ENCODE data around the gene RPL6.

RPL6 gene

DNA sequence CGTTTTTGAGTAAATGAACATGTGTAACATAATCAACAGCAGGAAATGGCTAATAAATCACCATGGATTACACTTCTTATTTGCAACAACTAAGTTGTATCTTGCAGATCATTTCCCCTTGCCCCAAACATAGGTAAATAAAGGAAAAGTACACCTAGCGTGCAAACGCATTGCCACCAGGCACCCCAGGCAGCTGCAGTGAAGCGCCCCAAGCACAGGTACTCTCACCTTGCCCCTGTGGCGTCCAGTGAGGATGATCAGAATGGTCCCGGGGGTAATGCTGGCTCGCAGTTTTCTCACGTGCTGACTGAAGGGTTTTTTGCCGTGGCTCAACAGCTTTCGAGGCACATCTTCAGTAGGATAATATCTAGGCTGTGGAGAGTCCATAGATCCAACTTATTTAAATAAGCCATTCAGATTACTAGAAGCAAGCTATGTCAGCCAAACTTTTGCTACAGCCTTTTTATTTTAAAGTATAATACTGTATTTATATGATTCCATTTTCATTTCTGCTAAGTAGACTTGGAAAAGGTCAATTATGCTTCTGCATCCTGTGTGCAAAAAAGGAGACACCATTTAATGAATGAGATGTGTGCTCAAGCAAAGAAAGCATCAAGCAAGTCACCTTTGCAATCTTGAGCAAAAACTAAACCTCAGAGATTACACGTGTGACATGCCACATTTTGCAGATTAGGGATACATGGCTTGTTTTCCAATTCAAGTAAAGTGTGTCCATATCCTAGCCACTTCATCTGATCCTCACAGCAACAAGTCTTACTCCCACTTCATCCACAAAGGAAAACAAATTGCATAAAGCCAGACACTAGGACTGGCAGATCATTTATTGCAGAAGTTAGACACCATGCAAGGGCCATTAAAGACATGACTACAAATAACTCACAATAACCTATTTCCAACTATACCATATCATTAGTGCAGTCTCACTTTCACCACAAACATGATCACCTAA, 2.6 kb downstream of the RPL6 start:
- H3K27me3 ChIP-seq (ENCODE audit: insufficient read depth, low read length): no peaks in the 10 kb centered on the region
- H2AFZ ChIP-seq (ENCODE audit: low read length): no peak overlapping the region
- H3K9me2 ChIP-seq (ENCODE audit: low read depth, low read length): no peaks in the 10 kb centered on the region
- peaks cover 26% of the 10 kb centered on the region for H3K4me1 ChIP-seq (ENCODE audit: insufficient read depth, low read length, severe bottlenecking)
- TF ChIP-seq EZH2 (IDR thresholded peaks at IDR 0.05; ENCODE audit: borderline replicate concordance, low read length): no peak
- TF ChIP-seq, protein P1, sequence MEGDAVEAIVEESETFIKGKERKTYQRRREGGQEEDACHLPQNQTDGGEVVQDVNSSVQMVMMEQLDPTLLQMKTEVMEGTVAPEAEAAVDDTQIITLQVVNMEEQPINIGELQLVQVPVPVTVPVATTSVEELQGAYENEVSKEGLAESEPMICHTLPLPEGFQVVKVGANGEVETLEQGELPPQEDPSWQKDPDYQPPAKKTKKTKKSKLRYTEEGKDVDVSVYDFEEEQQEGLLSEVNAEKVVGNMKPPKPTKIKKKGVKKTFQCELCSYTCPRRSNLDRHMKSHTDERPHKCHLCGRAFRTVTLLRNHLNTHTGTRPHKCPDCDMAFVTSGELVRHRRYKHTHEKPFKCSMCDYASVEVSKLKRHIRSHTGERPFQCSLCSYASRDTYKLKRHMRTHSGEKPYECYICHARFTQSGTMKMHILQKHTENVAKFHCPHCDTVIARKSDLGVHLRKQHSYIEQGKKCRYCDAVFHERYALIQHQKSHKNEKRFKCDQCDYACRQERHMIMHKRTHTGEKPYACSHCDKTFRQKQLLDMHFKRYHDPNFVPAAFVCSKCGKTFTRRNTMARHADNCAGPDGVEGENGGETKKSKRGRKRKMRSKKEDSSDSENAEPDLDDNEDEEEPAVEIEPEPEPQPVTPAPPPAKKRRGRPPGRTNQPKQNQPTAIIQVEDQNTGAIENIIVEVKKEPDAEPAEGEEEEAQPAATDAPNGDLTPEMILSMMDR (IDR thresholded peaks at IDR 0.05; ENCODE audit: low read length): no peak
- no peaks in the 10 kb centered on the region for H4K20me1 ChIP-seq (ENCODE audit: insufficient read depth, low read length)
- peaks cover 51% of the 10 kb centered on the region for H3K36me3 ChIP-seq (ENCODE audit: insufficient read depth, low read length)
- H3K9ac ChIP-seq (ENCODE audit: low read length): peak overlapping the region; percentile 82; the same call in 1 of the 2 replicates
- H3K79me2 ChIP-seq (ENCODE audit: insufficient read depth, low read length): peaks cover 14% of the 10 kb centered on the region
- no peaks in the 10 kb centered on the region for H3K9me3 ChIP-seq (ENCODE audit: low read length)
- 0 out of 2 replicates have a peak, but pooled peaks cover 5% of the 10 kb centered on the region for H3F3A ChIP-seq (ENCODE audit: insufficient read depth, low read length)
- no peak overlapping the region for H3K27ac ChIP-seq (ENCODE audit: low read depth, low read length, poor library complexity, severe bottlenecking)
- H3K4me3 ChIP-seq (ENCODE audit: low read depth, low read length, poor library complexity, severe bottlenecking): peak overlapping the region; percentile 88
- H3K4me2 ChIP-seq (ENCODE audit: low read length): peak overlapping the region; percentile 84

DNA sequence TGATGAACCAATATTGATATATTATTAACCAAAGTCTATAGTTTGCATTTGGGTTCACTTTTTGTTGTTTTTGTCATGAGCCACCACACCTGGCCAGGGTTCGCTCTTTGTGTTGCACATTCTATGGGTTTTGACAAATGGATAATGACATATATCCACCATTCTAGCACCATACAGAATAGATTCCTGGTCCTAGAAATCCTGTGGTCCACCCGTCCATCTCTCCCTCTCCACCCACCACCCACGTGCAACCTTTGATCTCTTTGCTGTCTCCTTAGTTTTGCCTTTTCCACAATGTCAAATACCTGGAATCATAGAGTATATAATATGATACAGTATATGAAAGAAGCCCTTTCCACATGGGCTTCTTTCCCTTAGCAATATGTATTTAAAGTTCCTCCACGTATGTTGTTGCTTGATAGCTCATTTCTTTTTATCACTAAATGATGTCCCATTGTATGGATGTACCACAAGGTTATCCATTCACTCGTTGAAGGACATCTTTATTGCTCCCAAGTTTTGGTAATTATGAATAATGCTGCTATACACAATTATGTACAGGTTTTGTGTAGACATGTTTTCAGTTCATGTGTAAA, 7.4 kb downstream of the RPL6 start:
- Histone ChIP-seq H3K27ac (ENCODE audit: low read depth, low read length, poor library complexity, severe bottlenecking) (no peak overlapping the region), H4K20me1 (ENCODE audit: insufficient read depth, low read length) (no peaks in the 10 kb centered on the region)

DNA sequence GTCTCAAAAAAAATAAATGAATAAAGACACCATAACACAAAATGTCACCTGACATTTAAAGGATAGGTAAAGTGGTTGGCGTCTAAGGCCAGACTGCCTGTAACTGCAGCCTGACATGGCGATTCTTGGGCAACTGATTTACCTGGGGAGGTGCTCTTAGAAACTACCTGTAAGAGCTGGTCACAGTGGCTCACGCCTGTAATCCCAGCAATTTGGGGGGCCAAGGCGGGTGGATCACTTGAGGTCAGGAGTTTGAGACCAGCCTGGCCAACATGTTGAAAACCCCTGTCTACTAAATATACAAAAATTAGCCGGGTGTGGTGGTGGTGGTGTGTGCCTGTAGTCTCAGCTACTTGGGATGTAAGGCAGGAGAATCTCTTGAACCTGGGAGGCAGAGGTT, 8.4 kb downstream of the RPL6 start:
- Histone ChIP-seq H3K9ac (ENCODE audit: low read length) (no peak overlapping the region), H3K4me2 (ENCODE audit: low read length) (no peak overlapping the region), H3K4me1 (ENCODE audit: insufficient read depth, low read length, severe bottlenecking) (no peaks in the 10 kb centered on the region), H3K9me2 (ENCODE audit: low read depth, low read length) (no peaks in the 10 kb centered on the region), H4K20me1 (ENCODE audit: insufficient read depth, low read length) (no peaks in the 10 kb centered on the region), H3K4me3 (ENCODE audit: low read depth, low read length, poor library complexity, severe bottlenecking) (no peak overlapping the region), H3K27ac (ENCODE audit: low read depth, low read length, poor library complexity, severe bottlenecking) (no peak overlapping the region), H3K9me3 (ENCODE audit: low read length) (no peaks in the 10 kb centered on the region), H3K27me3 (ENCODE audit: insufficient read depth, low read length) (no peaks in the 10 kb centered on the region), H3K36me3 (ENCODE audit: insufficient read depth, low read length) (peaks cover 22% of the 10 kb centered on the region), H3K79me2 (ENCODE audit: insufficient read depth, low read length) (no peaks in the 10 kb centered on the region), H3F3A (ENCODE audit: insufficient read depth, low read length) (0 out of 2 replicates have a peak, but pooled peaks cover 5% of the 10 kb centered on the region), H2AFZ (ENCODE audit: low read length) (no peak overlapping the region)
- TF ChIP-seq, protein P1 (IDR thresholded peaks at IDR 0.05; ENCODE audit: low read length): no peak
- TF ChIP-seq EZH2 (IDR thresholded peaks at IDR 0.05; ENCODE audit: borderline replicate concordance, low read length): no peak

More for the DNA sequence above, 7.4 kb downstream of the RPL6 start:
- H2AFZ ChIP-seq (ENCODE audit: low read length): no peak overlapping the region
- TF ChIP-seq, protein P1 (IDR thresholded peaks at IDR 0.05; ENCODE audit: low read length): no peak
- TF ChIP-seq EZH2 (IDR thresholded peaks at IDR 0.05; ENCODE audit: borderline replicate concordance, low read length): no peak
- no peak overlapping the region for H3K4me2 ChIP-seq (ENCODE audit: low read length)
- no peak overlapping the region for H3K4me3 ChIP-seq (ENCODE audit: low read depth, low read length, poor library complexity, severe bottlenecking)
- H3K9me2 ChIP-seq (ENCODE audit: low read depth, low read length): no peaks in the 10 kb centered on the region
- H3K27me3 ChIP-seq (ENCODE audit: insufficient read depth, low read length): no peaks in the 10 kb centered on the region
- H3K4me1 ChIP-seq (ENCODE audit: insufficient read depth, low read length, severe bottlenecking): peaks cover 7% of the 10 kb centered on the region
- H3F3A ChIP-seq (ENCODE audit: insufficient read depth, low read length): 0 out of 2 replicates have a peak, but pooled peaks cover 5% of the 10 kb centered on the region
- H3K79me2 ChIP-seq (ENCODE audit: insufficient read depth, low read length): no peaks in the 10 kb centered on the region
- no peaks in the 10 kb centered on the region for H3K9me3 ChIP-seq (ENCODE audit: low read length)
- peaks cover 31% of the 10 kb centered on the region for H3K36me3 ChIP-seq (ENCODE audit: insufficient read depth, low read length)
- no peak overlapping the region for H3K9ac ChIP-seq (ENCODE audit: low read length)
